Sigmoid colon (tissue), 7 donors: ENCODE results near the gene C8A. TPM values are rescaled to one million over a fixed set of nuclear protein-coding genes. Genes with fewer than 3 reads are reported as not detected.

ENCODE experiments used
- DNase-seq: peaks from one replicate; pipeline ENCODE4 v3.0.0-alpha.2; 2019
- H3K27ac ChIP-seq, 4 donors: fragments of 200-600 bp; sonication (generic); one replicate each; pipeline ENCODE4 v1.5.1; 2016 to 2019; ENCODE audit warnings: mild to moderate bottlenecking in 1 of 4
- H3K27me3 ChIP-seq, 3 donors: fragments of 200-600 bp; sonication (generic); one replicate each; pipeline ENCODE4 v1.5.1; 2019; ENCODE audit warnings: mild to moderate bottlenecking in 1 of 3
- H3K36me3 ChIP-seq, 4 donors: fragments of 200-600 bp; sonication (generic); one replicate each; pipeline ENCODE4 v1.5.1; 2016 to 2019
- H3K4me1 ChIP-seq, 4 donors: fragments of 200-600 bp; sonication (generic); one replicate each; pipeline ENCODE4 v1.5.1; 2017 to 2019
- H3K4me3 ChIP-seq, 4 donors: fragments of 200-600 bp; sonication (generic); one replicate each; pipeline ENCODE4 v1.5.1; 2017 to 2019; ENCODE audit warnings: mild to moderate bottlenecking in 2 of 4, moderate library complexity in 1 of 4
- H3K9me3 ChIP-seq, 4 donors: fragments of 200-600 bp in 3 of 4; sonication (generic) in 3 of 4; one replicate each; pipeline versions ENCODE4 v1.5.1 to v1.6.1; 2013 to 2019
- CTCF ChIP-seq, 4 experiments: fragments of 450-650 bp in 3 of 4; fragments of 200-600 bp in 1 of 4; IDR thresholded peaks; one replicate each; pipeline ENCODE4 v1.5.1; 2016 to 2019; ENCODE audit warnings: antibody characterized with exemption in 4 of 4, mild to moderate bottlenecking in 3 of 4, moderate library complexity in 2 of 4
- EP300 ChIP-seq, 4 donors: sonication (generic); formaldehyde crosslinking; IDR thresholded peaks; one replicate each; pipeline ENCODE4 v1.6.1; 2017; ENCODE audit warnings: antibody characterized with exemption in 4 of 4
- POLR2A ChIP-seq, 2 donors: fragments of 450-650 bp; IDR thresholded peaks; one replicate each; pipeline ENCODE4 v1.6.1; 2016; ENCODE audit warnings: antibody characterized with exemption in 2 of 2, mild to moderate bottlenecking in 2 of 2, moderate library complexity in 2 of 2
- POLR2AphosphoS5 ChIP-seq, 4 donors: sonication (generic); formaldehyde crosslinking; IDR thresholded peaks; one replicate each; pipeline ENCODE4 v1.6.1; 2017; ENCODE audit warnings: antibody characterized with exemption in 4 of 4
- WGBS, 2 donors: extraction: QIAGEN DNeasy Blood & Tissue Kit; methylation state at CpG; one replicate each; pipeline ENCODE4 v1.1.7; 2013; 5-methylcytosine and 5-hydroxymethylcytosine counted together
- intact Hi-C: fragments of 100-400 bp; cut with DNase I; formaldehyde crosslinking; loops from one replicate; pipeline ENCODE4 v1.15.1; 2023
- polyA plus RNA-seq, 3 donors: library from polyadenylated mRNA; stranded (reverse); fragments of 200-250 nt; gene quantifications; one replicate each; pipeline ENCODE4 v1.2.3, GENCODE V29; 2013
- total RNA-seq, 4 donors: library from RNA; depleted of rRNA; stranded (reverse); fragments of >200 nt; gene quantifications; one replicate each; pipeline ENCODE4 v1.1.0, GENCODE V29; 2016
- donor health status: healthy with polysubstance abuse.
- donor health status: Bipolar disorder and iron deficiency.
- donor health status: healthy.

The C8A gene
- total and polyA plus RNA-seq, 7 donors = not detected

GRCh38 chr1:56961426-56961825 lies 106.8 kb downstream of the C8A start:
- H3K4me3 ChIP-seq = no peak overlapping the region
- H3K36me3 ChIP-seq = no peaks in the 10 kb centered on the region
- no peak for DNase-seq
- intact Hi-C loops = no loop called here
- H3K27me3 ChIP-seq = no peaks in the 10 kb centered on the region
- H3K27ac ChIP-seq = no peak overlapping the region
- 89% methylated on average over 10 of the region's 10 CpGs for WGBS, 2 donors
- TF ChIP-seq CTCF (IDR thresholded peaks at IDR 0.05) = no peak
- TF ChIP-seq EP300 (IDR thresholded peaks at IDR 0.05) = no peak
- TF ChIP-seq POLR2A (IDR thresholded peaks at IDR 0.05) = no peak
- TF ChIP-seq POLR2AphosphoS5 (IDR thresholded peaks at IDR 0.05) = no peak
- no peaks in the 10 kb centered on the region for H3K4me1 ChIP-seq
- no peaks in the 10 kb centered on the region for H3K9me3 ChIP-seq

- WGBS, 2 donors = 84 to 86% methylated on average over 4 of the region's 4 CpGs
- Histone ChIP-seq H3K4me3 (no peak overlapping the region), H3K36me3 (no peaks in the 10 kb centered on the region), H3K4me1 (no peaks in the 10 kb centered on the region), H3K27me3 (no peaks in the 10 kb centered on the region), H3K9me3 (no peaks in the 10 kb centered on the region), H3K27ac (no peak overlapping the region)
- TF ChIP-seq POLR2AphosphoS5 (IDR thresholded peaks at IDR 0.05) = no peak
- no peak for TF ChIP-seq EP300 (IDR thresholded peaks at IDR 0.05)
- TF ChIP-seq POLR2A (IDR thresholded peaks at IDR 0.05) = no peak
- TF ChIP-seq CTCF (IDR thresholded peaks at IDR 0.05) = no peak
- no peak for DNase-seq
- intact Hi-C loops = no loop called here
These were observed 109.1 kb downstream of the C8A start for GRCh38 chr1:56963667-56964066.

- intact Hi-C loops = no loop called here
- Histone ChIP-seq H3K9me3 (no peaks in the 10 kb centered on the region), H3K27me3 (no peaks in the 10 kb centered on the region), H3K4me1 (no peaks in the 10 kb centered on the region), H3K36me3 (no peaks in the 10 kb centered on the region), H3K4me3 (no peak overlapping the region), H3K27ac (no peak overlapping the region)
- WGBS, 2 donors = 84 to 91% methylated on average over 9 of the region's 9 CpGs
- DNase-seq = no peak
- TF ChIP-seq POLR2A (IDR thresholded peaks at IDR 0.05) = no peak
- no peak for TF ChIP-seq CTCF (IDR thresholded peaks at IDR 0.05)
- TF ChIP-seq POLR2AphosphoS5 (IDR thresholded peaks at IDR 0.05) = no peak
- TF ChIP-seq EP300 (IDR thresholded peaks at IDR 0.05) = no peak
These were observed 109.9 kb downstream of the C8A start for GRCh38 chr1:56964349-56965017.

- TF ChIP-seq CTCF (IDR thresholded peaks at IDR 0.05) (no peak), EP300 (IDR thresholded peaks at IDR 0.05) (no peak), POLR2A (IDR thresholded peaks at IDR 0.05) (no peak), POLR2AphosphoS5 (IDR thresholded peaks at IDR 0.05) (no peak)
- H3K9me3 ChIP-seq = no peaks in the 10 kb centered on the region
- no peaks in the 10 kb centered on the region for H3K27me3 ChIP-seq
- no peaks in the 10 kb centered on the region for H3K4me1 ChIP-seq
- no peaks in the 10 kb centered on the region for H3K36me3 ChIP-seq
- H3K27ac ChIP-seq = no peak overlapping the region
- DNase-seq = no peak
- no peak overlapping the region for H3K4me3 ChIP-seq
- intact Hi-C loops = no loop called here
- 69 to 72% methylated on average over 3 of the region's 3 CpGs for WGBS, 2 donors
These were observed 110.6 kb downstream of the C8A start for GRCh38 chr1:56965191-56965590.
